Measurements from ENCODE around the gene DACT3. TPM values are rescaled to one million over a fixed set of nuclear protein-coding genes. Genes with fewer than 3 reads are reported as not detected.

Gene DACT3
- total and polyA plus RNA-seq, 4 donors: 0.32 to 1.4 (median 1.0) TPM

- Histone ChIP-seq H3K36me3 (ENCODE audit: control insufficient read depth in 4 of 4, insufficient read depth in 3 of 4, low read depth in 1 of 4, low read length in 3 of 4) (no peaks in the 10 kb centered on the region), H3K27me3 (ENCODE audit: control insufficient read depth in 4 of 4, insufficient read depth in 4 of 4, low read length in 3 of 4) (no peaks in the 10 kb centered on the region), H3K4me3 (ENCODE audit: low read depth in 1 of 3, low read length in 3 of 3) (no peak overlapping the region), H3K4me1 (ENCODE audit: control insufficient read depth in 4 of 4, insufficient read depth in 4 of 4, low read length in 3 of 4) (peaks cover 0 to 8% (median 3%) of the 10 kb centered on the region in 4 donors), H3K9ac (ENCODE audit: low read depth in 1 of 2, low read length in 2 of 2) (no peak overlapping the region), H3K9me3 (ENCODE audit: control insufficient read depth in 4 of 4, low read length in 3 of 4) (no peaks in the 10 kb centered on the region), H3K27ac (ENCODE audit: low read depth in 1 of 2, low read length in 2 of 2) (no peak overlapping the region)
- TF ChIP-seq FOXA2 (IDR thresholded peaks at IDR 0.05) (no peak), HNF4A (conservative IDR thresholded peaks at IDR 0.05) (no peak), JUND (IDR thresholded peaks at IDR 0.05) (no peak), SP1 (IDR thresholded peaks at IDR 0.05) (no peak), GABPA (IDR thresholded peaks at IDR 0.05 in 1 of 2, conservative IDR thresholded peaks at IDR 0.05 in 1 of 2) (no peak), FOXA1 (IDR thresholded peaks at IDR 0.05) (no peak), TAF1 (conservative IDR thresholded peaks at IDR 0.05) (no peak), RXRA (IDR thresholded peaks at IDR 0.05) (no peak), HNF4G (IDR thresholded peaks at IDR 0.05) (no peak), YY1 (IDR thresholded peaks at IDR 0.05) (no peak)
- DNase-seq (ENCODE audit: low spot score): no peak
- WGBS: 55% methylated on average over 9 of the region's 9 CpGs
Measured at GRCh38 chr19:46618670-46619231, 42.2 kb downstream of the DACT3 start.

GRCh38 chr19:46617601-46618000 is 43.4 kb downstream of the DACT3 start:
- no peaks in the 10 kb centered on the region for H3K9me3 ChIP-seq (ENCODE audit: control insufficient read depth in 4 of 4, low read length in 3 of 4)
- H3K27ac ChIP-seq (ENCODE audit: low read depth in 1 of 2, low read length in 2 of 2): no peak overlapping the region
- no peak overlapping the region for H3K9ac ChIP-seq (ENCODE audit: low read depth in 1 of 2, low read length in 2 of 2)
- H3K27me3 ChIP-seq (ENCODE audit: control insufficient read depth in 4 of 4, insufficient read depth in 4 of 4, low read length in 3 of 4): no peaks in the 10 kb centered on the region
- WGBS: 81% methylated on average over 6 of the region's 6 CpGs
- no peaks in the 10 kb centered on the region for H3K36me3 ChIP-seq (ENCODE audit: control insufficient read depth in 4 of 4, insufficient read depth in 3 of 4, low read depth in 1 of 4, low read length in 3 of 4)
- H3K4me1 ChIP-seq (ENCODE audit: control insufficient read depth in 4 of 4, insufficient read depth in 4 of 4, low read length in 3 of 4): peaks cover 0 to 8% (median 3%) of the 10 kb centered on the region in 4 donors
- no peak for DNase-seq (ENCODE audit: low spot score)
- TF ChIP-seq NR2F2 (IDR thresholded peaks at IDR 0.05) (no peak), SP1 (IDR thresholded peaks at IDR 0.05) (no peak), YY1 (IDR thresholded peaks at IDR 0.05) (no peak), FOXA2 (IDR thresholded peaks at IDR 0.05) (no peak), RXRA (IDR thresholded peaks at IDR 0.05) (no peak), EGR1 (IDR thresholded peaks at IDR 0.05; ENCODE audit: low read depth in 2 of 2) (no peak), MAX (IDR thresholded peaks at IDR 0.05) (no peak), FOXA1 (IDR thresholded peaks at IDR 0.05) (no peak), ZBTB33 (IDR thresholded peaks at IDR 0.05) (no peak), HNF4G (IDR thresholded peaks at IDR 0.05) (no peak), TAF1 (conservative IDR thresholded peaks at IDR 0.05) (no peak), HNF4A (conservative IDR thresholded peaks at IDR 0.05) (no peak), GABPA (IDR thresholded peaks at IDR 0.05 in 1 of 2, conservative IDR thresholded peaks at IDR 0.05 in 1 of 2) (no peak), REST (IDR thresholded peaks at IDR 0.05) (no peak), RAD21 (IDR thresholded peaks at IDR 0.05) (no peak), ATF3 (IDR thresholded peaks at IDR 0.05) (no peak)
- H3K4me3 ChIP-seq (ENCODE audit: low read depth in 1 of 3, low read length in 3 of 3): no peak overlapping the region
